ENCODE measurements around the gene ITSN1.

ITSN1 gene

DNA sequence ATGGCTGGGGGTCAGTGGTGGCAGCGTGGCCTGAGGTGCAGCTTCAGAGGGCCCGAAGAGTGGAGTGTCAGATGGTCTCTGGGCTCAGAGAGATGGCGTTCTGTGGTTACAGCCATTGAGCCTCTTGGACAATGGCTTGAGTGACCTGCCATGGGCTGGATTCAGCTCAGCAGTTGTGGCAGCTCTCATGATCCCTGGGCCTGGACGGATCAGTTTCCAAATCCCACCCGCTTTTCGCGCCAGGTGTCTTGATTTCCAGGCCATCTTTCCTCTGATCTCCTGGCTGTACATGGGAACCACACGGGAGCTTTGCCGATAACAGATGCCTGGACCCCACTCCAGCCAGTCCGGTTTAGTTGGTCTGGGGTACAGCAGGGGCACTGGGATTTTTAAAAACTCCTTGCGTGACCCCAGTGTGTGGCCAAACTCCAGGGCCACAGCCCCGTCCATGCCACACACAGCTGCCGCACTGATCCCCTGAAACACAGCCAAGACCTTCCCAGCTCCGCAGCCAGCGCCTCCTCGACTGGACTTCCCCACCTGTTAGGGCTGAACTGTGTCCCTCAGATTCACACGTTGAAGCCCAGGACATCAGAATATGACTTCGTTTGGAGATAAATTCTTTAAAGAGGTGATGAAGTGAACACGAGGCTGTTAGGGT, 205.4 kb downstream of the ITSN1 start:
- H3K36me3 ChIP-seq (ENCODE audit: control insufficient read depth, insufficient read depth, low read length), result no peaks in the 10 kb centered on the region
- TF ChIP-seq, protein P1, sequence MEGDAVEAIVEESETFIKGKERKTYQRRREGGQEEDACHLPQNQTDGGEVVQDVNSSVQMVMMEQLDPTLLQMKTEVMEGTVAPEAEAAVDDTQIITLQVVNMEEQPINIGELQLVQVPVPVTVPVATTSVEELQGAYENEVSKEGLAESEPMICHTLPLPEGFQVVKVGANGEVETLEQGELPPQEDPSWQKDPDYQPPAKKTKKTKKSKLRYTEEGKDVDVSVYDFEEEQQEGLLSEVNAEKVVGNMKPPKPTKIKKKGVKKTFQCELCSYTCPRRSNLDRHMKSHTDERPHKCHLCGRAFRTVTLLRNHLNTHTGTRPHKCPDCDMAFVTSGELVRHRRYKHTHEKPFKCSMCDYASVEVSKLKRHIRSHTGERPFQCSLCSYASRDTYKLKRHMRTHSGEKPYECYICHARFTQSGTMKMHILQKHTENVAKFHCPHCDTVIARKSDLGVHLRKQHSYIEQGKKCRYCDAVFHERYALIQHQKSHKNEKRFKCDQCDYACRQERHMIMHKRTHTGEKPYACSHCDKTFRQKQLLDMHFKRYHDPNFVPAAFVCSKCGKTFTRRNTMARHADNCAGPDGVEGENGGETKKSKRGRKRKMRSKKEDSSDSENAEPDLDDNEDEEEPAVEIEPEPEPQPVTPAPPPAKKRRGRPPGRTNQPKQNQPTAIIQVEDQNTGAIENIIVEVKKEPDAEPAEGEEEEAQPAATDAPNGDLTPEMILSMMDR (IDR thresholded peaks at IDR 0.05; ENCODE audit: insufficient read depth, low read length, poor library complexity, severe bottlenecking), result no peak
- H3K27me3 ChIP-seq (replicated peaks; ENCODE audit: control insufficient read depth, insufficient read depth, low read length), result no peaks in the 10 kb centered on the region
- DNase-seq (ENCODE audit: extremely low read depth, insufficient read length), result no peak
- no peak overlapping the region for H3K4me3 ChIP-seq (replicated peaks; ENCODE audit: low read depth, low read length)

DNA sequence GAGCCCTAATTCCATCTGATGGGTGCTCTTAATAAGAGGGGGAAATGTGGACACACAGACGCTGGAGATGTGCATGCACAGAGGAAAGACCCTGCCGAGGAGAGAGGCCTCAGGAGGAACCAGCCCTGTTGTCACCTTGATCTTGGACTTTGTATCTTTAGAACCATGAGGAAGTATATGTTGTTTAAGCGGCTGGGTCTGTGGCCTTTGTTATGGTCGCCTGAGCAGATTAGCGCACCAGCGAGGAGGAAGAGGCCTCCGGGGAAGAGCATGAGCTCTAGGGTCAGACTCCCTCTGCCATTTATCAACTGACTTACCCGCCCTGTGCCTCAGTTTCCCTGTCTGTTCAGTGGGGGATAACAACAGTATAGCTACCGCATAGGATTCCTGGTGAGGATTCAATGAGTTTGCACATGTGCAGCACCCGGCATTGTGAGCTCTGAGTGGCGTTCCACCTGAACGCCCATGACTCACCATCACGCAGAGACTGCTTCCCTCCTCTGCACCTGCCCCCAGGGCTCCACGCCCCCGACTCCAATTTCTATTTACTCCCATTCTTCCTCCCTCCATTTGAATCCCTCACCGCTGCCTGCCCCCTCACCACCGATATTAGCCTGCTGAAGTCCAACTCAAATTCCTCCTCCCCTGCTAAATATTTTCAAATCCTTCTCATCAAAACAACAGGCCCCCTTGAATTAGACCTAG, 206.1 kb downstream of the ITSN1 start:
- Histone ChIP-seq H3K27me3 (replicated peaks; ENCODE audit: control insufficient read depth, insufficient read depth, low read length) (no peaks in the 10 kb centered on the region; the same call in 1 of the 2 replicates), H3K36me3 (ENCODE audit: control insufficient read depth, insufficient read depth, low read length) (no peaks in the 10 kb centered on the region), H3K4me3 (replicated peaks; ENCODE audit: low read depth, low read length) (no peak overlapping the region)
- TF ChIP-seq, protein P1 (IDR thresholded peaks at IDR 0.05; ENCODE audit: insufficient read depth, low read length, poor library complexity, severe bottlenecking), result no peak
- DNase-seq (ENCODE audit: extremely low read depth, insufficient read length), result no peak

DNA sequence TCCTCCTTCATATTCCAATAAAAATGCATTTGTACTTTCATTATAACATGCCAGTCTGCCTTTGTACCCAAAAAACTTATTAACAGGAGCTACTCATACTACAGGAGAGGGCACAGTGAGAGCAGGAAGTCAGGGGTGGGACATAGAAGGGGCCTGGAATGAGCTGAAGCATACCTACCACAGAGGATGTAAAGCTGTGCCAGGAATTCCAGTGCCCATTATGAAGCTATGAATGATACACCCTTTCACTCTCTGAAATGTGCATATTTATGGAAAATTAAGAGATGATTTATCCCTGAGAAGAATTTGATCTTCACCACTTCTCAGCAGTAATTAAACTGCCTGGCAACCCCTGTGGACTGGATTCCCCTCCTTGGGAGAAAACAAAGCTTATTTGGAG, 207.5 kb downstream of the ITSN1 start:
- H3K27me3 ChIP-seq (replicated peaks; ENCODE audit: control insufficient read depth, insufficient read depth, low read length), result no peaks in the 10 kb centered on the region; the same call in 1 of the 2 replicates
- no peak for DNase-seq (ENCODE audit: extremely low read depth, insufficient read length)
- H3K4me3 ChIP-seq (replicated peaks; ENCODE audit: low read depth, low read length), result no peak overlapping the region
- H3K36me3 ChIP-seq (ENCODE audit: control insufficient read depth, insufficient read depth, low read length), result no peaks in the 10 kb centered on the region
- TF ChIP-seq, protein P1 (IDR thresholded peaks at IDR 0.05; ENCODE audit: insufficient read depth, low read length, poor library complexity, severe bottlenecking), result no peak

DNA sequence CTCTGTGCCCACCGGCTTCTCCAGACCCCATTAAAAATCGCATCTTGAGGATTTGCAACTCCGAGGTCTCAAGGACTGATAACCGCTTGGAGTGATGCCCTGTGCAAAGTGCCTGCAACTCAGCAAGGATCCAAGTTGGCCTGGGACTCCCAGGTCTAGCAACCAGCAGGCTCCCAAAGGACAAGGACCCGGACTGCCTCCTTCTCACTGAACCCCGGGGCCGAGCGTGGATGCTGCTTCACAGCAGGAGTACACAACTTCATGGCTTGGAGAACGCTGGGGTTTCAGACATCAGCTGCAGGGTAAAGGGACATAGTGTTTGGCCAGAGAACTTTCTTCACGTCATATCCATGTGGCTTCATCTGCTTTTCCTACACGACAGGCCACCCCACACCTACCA, 208.1 kb downstream of the ITSN1 start:
- no peaks in the 10 kb centered on the region; the same call in 1 of the 2 replicates for H3K27me3 ChIP-seq (replicated peaks; ENCODE audit: control insufficient read depth, insufficient read depth, low read length)
- DNase-seq (ENCODE audit: extremely low read depth, insufficient read length), result no peak
- TF ChIP-seq, protein P1 (IDR thresholded peaks at IDR 0.05; ENCODE audit: insufficient read depth, low read length, poor library complexity, severe bottlenecking), result no peak
- H3K36me3 ChIP-seq (ENCODE audit: control insufficient read depth, insufficient read depth, low read length), result no peaks in the 10 kb centered on the region
- no peak overlapping the region for H3K4me3 ChIP-seq (replicated peaks; ENCODE audit: low read depth, low read length)

DNA sequence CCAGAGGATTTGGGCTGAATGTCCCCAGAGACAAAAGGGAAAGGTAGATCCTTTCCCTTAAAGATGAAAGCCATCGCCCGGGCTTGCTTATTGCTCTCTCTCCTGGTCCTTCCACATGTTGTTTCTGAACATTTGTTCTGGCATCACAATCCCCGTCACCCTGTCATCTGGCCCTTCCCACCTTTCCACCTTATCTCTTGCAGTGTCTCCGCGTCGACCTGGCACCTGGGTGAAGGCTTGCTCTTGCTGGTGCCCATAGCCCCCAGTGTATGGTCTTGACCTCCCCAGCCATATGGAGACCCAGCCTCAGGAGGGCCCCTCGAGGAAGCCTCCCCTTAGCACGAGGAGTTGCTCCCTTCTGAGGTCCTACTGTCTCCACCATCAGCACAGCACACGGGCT, 208.7 kb downstream of the ITSN1 start:
- no peak overlapping the region for H3K4me3 ChIP-seq (replicated peaks; ENCODE audit: low read depth, low read length)
- H3K36me3 ChIP-seq (ENCODE audit: control insufficient read depth, insufficient read depth, low read length), result no peaks in the 10 kb centered on the region
- TF ChIP-seq, protein P1 (IDR thresholded peaks at IDR 0.05; ENCODE audit: insufficient read depth, low read length, poor library complexity, severe bottlenecking), result no peak
- no peak for DNase-seq (ENCODE audit: extremely low read depth, insufficient read length)
- H3K27me3 ChIP-seq (replicated peaks; ENCODE audit: control insufficient read depth, insufficient read depth, low read length), result no peaks in the 10 kb centered on the region; the same call in 1 of the 2 replicates

All from GM06990 (cell line).